SK-N-SH (cell line): ENCODE data around the gene EPS8L2.

ENCODE experiments used
- GABPA ChIP-seq: IDR thresholded peaks from 2 replicates; pipeline ENCODE4 v1.4.0; 2012; ENCODE audit warnings: low read depth, mild to moderate bottlenecking
- POLR2AphosphoS5 ChIP-seq: IDR thresholded peaks from 2 replicates; pipeline ENCODE4 v1.6.1; 2012; ENCODE audit warnings: low read depth, low read length
- SIN3A ChIP-seq: IDR thresholded peaks from 2 replicates; pipeline ENCODE4 v1.6.1; 2012; ENCODE audit warnings: low read depth, mild to moderate bottlenecking, low read length, moderate library complexity, borderline replicate concordance
- TF ChIP-seq, protein P1 (sequence below): IDR thresholded peaks from 2 replicates; pipeline ENCODE4 v1.6.1; 2012; ENCODE audit warnings: mild to moderate bottlenecking, low read depth, low read length, moderate library complexity
- TF ChIP-seq, protein P2 (sequence below): fragments of 200-600 bp; sonication (generic); IDR thresholded peaks from 2 replicates; pipeline ENCODE4 v1.6.1; 2017; ENCODE audit warnings: antibody characterized with exemption, mild to moderate bottlenecking, moderate library complexity

DNA sequence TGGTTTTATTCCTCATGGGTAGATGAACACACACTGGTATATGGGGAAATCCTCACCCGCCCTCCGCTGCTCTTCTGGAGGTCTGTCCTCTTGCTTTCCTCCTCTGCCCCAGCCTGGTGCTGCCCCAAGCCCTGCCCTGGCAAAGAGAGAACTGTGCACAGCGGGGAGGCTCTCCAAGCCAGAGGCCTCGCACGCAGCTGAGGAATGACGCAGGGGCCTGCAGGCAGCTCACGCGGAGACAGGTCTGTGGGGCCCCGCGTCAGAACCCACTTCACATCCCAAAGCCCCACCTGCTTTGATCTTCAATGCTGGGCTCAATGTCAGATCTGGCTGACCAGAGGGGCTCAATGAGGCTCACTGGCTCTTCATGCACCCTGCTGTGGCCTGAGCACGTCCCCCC, 61.2 kb downstream of the EPS8L2 start:
- TF ChIP-seq SIN3A (no peak), POLR2AphosphoS5 (no peak), GABPA (no peak)
- TF ChIP-seq, protein P1, sequence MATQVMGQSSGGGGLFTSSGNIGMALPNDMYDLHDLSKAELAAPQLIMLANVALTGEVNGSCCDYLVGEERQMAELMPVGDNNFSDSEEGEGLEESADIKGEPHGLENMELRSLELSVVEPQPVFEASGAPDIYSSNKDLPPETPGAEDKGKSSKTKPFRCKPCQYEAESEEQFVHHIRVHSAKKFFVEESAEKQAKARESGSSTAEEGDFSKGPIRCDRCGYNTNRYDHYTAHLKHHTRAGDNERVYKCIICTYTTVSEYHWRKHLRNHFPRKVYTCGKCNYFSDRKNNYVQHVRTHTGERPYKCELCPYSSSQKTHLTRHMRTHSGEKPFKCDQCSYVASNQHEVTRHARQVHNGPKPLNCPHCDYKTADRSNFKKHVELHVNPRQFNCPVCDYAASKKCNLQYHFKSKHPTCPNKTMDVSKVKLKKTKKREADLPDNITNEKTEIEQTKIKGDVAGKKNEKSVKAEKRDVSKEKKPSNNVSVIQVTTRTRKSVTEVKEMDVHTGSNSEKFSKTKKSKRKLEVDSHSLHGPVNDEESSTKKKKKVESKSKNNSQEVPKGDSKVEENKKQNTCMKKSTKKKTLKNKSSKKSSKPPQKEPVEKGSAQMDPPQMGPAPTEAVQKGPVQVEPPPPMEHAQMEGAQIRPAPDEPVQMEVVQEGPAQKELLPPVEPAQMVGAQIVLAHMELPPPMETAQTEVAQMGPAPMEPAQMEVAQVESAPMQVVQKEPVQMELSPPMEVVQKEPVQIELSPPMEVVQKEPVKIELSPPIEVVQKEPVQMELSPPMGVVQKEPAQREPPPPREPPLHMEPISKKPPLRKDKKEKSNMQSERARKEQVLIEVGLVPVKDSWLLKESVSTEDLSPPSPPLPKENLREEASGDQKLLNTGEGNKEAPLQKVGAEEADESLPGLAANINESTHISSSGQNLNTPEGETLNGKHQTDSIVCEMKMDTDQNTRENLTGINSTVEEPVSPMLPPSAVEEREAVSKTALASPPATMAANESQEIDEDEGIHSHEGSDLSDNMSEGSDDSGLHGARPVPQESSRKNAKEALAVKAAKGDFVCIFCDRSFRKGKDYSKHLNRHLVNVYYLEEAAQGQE = no peak
- TF ChIP-seq, protein P2, sequence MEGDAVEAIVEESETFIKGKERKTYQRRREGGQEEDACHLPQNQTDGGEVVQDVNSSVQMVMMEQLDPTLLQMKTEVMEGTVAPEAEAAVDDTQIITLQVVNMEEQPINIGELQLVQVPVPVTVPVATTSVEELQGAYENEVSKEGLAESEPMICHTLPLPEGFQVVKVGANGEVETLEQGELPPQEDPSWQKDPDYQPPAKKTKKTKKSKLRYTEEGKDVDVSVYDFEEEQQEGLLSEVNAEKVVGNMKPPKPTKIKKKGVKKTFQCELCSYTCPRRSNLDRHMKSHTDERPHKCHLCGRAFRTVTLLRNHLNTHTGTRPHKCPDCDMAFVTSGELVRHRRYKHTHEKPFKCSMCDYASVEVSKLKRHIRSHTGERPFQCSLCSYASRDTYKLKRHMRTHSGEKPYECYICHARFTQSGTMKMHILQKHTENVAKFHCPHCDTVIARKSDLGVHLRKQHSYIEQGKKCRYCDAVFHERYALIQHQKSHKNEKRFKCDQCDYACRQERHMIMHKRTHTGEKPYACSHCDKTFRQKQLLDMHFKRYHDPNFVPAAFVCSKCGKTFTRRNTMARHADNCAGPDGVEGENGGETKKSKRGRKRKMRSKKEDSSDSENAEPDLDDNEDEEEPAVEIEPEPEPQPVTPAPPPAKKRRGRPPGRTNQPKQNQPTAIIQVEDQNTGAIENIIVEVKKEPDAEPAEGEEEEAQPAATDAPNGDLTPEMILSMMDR = no peak
